HK-2 (cell line): ENCODE measurements around the gene KHNYN.
"Not testable (repeated sequence)": the region's sequence is repeated elsewhere in the genome, so short reads cannot be mapped to it uniquely, and the experiment has no call there.

Source experiments
- DNase-seq: peaks from one replicate; pipeline ENCODE4 v3.0.0-alpha.2; 2018; ENCODE audit not compliant: unreplicated experiment

The KHNYN gene

GRCh38 chr14:24473211-24473610, 43.5 kb downstream of the KHNYN start:
- no peak for DNase-seq

DNA sequence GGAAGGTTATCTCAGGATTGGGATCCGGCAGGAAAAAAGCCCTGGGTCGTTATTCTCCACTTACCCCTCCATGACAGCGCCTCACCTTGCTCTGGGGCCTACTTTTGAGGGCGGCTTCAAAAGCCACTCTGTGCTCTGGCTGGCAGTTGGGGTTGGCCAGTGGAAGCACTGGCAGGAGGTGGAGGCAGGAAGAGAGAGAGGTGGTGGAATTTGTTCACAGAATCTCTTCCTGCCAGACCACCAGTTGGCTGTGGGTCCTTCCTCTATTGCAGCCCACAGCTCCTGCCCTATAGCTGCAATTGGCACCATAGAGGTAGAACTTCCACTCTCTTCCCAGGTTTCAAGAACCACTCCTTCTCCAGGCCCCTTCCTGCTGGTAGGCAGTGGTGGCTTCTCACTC, 45.5 kb downstream of the KHNYN start:
- no peak for DNase-seq

GRCh38 chr14:24479999-24480398, 50.2 kb downstream of the KHNYN start:
- DNase-seq, result not testable (repeated sequence)

- DNase-seq, result peak; percentile 51
These were observed 52.0 kb downstream of the KHNYN start for GRCh38 chr14:24481622-24482324.

- DNase-seq, result peak; percentile 53
These were observed 53.0 kb downstream of the KHNYN start for GRCh38 chr14:24482699-24483303.

DNA sequence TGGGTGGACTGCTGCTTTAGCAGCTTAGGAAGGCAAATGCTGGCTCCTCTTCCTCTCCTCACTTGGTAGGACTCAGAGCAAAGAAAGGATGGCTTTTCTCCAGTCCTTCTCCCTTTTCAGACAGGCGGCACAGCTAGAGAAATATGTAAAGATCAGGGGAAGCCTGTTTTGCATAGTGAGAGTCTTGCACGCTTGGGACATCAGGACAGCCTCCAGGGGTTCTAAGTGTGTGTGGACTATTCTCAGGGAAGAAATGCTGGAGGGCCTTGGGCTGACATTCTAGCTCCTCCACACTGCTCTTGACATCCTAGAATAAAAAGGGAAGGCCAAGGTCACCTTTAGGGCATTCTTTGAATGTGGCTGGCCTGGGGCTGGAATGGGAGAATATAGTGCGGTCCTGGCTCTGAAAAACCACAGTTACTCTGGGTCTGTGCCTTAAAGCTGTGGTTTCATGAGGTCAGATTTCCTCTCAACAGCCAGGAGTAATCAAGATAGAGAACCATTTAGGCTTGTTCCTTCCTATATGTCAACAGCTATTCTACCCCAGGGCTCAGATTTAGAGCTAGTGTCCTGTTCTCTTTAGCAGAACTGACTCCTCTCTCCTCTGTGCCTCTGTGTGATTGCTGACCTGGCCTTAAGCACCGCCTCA, 54.0 kb downstream of the KHNYN start:
- no peak for DNase-seq
